OCI-M2 (cell line): ENCODE measurements around the gene CCM2.
A peak's percentile ranks its signal among the peaks of the same experiment; 100 is the strongest.
"Not testable (repeated sequence)": the region's sequence is repeated elsewhere in the genome, so short reads cannot be mapped to it uniquely, and the experiment has no call there.

ENCODE experiments used
- DNase-seq: peaks from one replicate; lab custom pipeline; 2025; ENCODE audit not compliant: unreplicated experiment; lab: John Stamatoyannopoulos, UW

Gene CCM2

DNA sequence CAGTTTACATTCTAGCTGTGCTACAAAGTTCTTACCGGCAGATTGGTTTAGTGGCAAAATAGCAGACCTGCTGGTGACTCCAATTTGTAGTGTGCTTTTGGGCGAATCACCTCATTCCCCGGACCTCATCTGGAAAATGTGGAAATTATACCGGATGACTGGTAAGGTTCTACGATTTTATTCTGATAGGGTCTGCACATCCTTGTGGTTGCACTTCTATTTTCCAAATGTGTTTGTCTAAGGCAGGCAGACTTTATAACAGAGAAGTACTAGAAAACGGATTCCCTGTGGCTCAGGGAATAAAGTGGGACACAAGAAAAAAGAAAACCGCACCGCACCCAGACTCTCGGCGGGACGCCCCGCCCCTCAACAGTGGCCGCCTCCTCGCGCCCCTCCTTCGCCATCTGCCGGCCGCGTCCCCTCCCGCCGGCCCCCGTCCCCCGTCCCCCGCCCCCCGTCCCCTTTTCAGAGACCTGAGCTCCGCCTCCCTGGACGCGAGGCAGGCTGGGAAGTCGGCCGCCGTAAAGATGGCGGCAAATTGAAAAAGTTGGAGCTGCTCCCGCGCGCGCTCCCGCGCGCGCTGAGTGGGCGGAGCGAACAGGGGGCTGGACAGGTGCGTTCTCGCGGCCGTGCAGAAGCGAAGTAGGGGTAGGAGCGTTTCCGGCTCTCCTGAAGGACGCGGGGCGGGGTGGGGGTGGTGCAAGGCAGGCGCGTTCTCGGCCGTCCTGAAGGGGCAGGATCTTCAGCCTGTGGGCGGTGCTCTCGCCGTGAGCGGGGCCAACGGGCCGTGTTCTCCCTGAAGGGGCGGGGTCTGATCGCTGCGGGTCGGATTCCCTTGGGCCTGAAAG, 532 bp upstream of the CCM2 start:
- peak; percentile 47 for DNase-seq

DNA sequence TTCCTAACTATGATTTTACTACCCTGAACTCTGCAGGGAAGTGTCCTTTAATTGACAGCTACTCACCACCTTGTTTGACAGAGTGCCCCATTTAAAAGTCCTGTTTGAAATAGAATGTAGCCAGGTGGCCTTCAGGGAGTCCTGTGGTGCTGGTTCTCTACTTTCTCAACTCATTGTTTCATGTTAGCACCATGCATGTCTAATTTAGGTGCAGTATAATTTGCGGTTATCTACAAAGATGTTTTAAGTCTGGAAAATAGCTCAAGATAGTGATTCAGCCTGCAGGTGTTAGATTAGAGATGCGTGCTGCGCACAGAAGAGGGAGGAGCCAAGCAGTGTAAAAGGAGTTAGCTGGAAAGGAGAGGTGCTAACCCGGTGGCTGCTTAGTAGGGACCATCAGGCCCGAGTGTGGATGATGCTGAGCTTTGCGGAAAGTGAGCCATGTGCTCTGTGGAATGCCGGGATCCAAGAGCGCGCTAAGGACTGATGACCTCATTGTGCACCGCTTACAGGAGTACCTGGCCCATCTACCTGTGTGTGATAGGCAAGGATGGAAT, 1.2 kb downstream of the CCM2 start:
- no peak for DNase-seq

DNA sequence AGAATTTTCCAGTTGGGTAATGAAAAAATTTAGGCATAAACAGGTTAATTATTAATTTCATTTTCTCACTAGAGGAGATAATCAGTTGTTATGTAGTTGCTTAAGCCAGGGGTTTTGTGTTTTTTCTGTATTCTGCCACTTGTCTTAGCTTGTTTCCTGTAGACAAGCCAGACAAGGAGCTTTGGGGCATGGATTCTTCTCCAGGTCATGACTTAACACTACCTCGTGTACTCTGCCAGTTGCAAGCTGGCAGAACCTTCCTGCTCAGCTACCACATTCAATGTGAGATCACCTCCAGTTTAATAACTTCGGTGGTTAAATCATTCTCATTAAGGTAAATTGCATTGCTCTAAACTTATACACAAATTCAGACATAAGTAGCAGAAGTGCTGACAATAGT, 1.8 kb downstream of the CCM2 start:
- DNase-seq: no peak

DNA sequence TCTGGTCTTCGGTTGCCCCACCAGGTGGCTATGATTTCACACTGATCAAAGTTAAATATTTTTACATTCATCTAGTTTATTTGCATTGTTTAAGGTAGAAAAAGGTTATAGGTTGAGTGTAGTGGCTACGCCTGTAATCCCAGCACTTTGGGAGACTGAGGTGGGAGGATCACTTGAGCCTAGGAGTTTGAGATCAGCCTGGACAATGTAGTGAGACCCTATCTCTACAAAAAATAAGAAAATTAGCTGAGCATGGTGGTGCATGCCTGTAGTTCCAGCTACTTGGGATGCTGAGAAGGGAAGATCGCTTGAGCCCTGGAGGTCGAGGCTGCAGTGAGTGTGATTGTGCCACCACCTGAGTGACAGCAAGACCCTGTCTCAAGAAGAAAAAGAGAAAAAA, 3.8 kb downstream of the CCM2 start:
- DNase-seq: no peak

DNA sequence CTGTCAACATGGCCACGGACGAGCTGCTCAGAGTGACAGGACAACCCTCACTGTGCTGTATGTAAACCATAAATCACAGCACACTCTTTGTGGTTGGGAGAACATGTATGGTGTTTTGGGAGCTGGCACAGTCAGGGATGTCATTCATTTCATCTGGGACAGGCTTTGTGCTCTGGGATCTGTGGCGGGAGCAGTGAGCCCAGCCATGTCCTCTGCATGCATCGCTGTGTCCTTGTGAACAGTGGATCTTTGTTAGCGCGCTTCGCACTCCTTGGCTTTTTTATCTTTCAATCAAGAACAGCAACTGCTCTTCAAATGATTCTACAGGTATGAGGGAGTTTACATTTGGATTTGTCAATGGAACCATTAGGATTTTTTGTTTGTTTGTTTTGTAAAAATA, 7.1 kb downstream of the CCM2 start:
- no peak for DNase-seq

DNA sequence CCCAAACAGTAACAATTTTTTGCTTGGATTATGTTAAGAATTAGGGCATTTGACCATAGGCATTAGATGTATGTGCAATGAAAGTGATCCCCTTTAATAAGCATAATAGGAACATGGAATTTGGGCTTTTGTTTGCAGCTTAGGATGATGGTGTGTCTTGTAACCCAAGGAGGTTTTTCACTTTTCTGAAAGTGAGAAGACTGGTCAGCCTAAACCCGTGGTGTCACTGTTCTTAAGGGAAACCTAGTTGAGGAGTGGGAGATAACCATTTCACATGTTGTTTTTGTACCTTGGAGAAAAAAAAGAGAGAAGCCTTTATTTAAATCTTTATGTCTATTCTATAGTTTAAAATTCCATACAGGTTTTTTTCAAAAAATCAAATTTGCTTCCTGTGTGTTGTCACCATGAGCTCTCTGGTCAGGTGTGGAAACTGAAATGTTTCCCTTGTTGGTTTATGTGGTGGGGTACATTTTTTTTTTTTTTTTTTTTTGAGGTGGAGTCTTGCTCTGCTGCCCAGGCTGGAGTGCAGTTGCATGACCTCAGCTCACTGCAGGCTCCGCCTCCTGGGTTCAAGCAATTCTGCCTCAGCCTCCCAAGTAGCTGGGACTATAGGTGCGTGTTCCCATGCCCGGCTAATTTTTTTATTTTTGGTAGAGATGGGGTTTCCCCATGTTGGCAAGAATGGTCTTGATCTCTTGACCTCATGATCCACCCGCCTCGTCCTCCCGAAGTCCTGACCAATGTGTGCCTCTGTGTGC, 7.7 kb downstream of the CCM2 start:
- no peak for DNase-seq

DNA sequence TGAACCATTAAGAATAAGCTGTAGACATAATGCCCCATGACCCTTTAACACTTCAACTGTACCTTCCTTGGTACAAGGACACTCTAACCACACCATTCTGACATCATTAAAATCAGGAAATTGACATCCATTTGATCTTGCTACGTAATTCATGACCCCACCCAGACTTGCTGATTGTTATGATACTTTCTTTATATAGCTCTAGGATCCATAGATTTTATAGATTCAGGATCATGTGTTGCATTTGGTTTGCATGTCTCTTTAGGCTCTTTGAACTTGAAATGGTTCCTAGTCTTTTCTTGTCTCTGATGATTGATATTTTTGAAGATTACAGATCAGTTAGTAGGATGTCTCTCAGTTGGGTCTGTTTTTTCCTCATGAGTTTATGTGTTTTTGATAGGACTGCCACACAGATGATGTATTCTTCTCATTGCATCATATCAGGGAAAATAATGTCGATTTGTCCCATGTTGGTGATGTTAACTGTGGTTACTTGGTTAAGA, 13.5 kb downstream of the CCM2 start:
- DNase-seq: no peak

DNA sequence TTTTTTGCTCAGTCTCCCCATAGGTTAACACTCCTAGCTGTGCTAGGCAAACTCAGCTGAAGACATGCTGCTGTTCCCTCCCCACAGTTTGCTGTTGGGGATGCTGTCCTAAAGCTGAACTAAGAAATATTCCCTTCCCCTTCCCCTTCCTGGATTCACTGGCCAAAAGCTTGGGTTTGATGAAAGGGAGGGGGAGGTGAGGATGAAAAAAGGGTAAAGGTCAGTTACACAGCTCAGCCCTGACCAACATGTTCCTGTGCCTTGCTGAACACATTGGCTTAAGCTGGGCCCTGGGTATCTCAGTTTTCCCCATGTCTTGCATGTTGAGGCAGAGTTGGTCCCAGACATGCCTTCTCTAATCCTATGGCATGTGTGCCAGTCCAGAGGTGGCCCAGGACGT, 15.3 kb downstream of the CCM2 start:
- no peak for DNase-seq

DNA sequence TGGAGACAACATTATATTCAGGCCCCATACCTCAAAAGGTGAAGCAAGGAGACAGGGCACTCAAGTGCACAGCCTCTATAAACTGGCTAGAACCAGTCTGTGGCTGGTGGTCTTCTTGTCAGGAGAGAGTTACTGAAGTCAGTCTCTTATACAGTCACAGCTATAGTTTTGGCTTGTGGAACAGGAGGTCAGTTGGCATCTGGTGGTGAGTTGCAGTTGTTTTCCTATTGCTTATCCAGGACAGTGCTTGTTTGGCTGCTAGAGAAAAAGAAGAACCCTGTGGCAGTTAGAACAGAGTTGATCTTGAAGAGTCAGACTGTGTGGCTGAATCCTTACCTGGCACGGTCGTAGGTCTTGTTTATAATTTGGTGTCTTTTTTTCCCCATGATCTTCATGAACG, 17.3 kb downstream of the CCM2 start:
- no peak for DNase-seq

DNA sequence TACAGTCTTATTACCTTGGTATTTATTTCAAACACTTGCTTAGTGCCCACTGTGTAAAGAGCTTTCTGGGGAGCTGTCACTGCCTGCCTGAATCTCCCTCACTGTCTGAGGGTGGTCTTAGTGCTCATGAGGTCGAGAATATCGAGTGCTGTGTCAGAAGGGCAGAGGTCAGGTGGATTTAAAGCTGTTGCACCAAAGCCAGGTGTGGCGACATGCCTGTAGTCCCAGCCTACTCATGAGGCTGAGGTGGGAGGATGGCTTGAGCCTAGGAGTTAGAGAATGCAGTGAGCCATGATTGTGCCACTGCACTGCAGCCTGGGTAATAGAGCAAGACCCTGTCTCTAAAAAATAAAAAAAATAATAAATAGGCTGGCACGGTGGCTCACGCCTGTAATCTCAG, 20.9 kb downstream of the CCM2 start:
- DNase-seq: no peak

DNA sequence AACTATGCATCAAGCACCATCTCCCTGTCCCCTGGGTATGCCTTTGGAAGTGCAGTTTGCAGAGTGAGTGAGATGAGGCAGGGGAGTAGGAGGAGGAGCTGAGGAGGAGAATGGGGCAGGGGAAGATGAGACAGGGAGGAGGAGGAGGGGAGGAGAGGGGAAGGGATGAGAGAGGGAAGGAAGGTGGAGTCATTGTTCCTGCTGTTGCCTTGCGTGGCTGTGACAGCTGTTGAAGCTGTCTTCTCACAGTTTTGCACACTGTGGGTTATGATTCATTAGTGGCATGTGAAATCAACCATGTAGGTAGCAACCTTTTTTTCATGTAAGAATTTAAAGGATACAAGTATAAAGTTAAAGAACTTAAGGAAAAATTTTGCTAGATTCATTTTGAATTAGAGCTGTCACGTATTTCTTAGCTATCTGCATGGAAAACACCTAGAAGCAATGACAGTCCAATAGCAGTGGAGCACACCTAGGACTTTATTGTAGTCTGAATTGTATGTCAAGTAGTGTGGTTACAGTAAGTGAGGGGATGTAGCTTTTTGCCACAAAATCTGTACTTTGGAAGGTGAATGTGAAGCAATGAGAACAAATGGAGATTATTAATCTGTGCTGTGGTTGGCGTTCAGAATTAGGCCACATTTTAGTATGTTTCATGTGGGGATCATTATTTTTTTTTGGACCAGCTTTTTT, 21.7 kb downstream of the CCM2 start:
- DNase-seq: no peak

DNA sequence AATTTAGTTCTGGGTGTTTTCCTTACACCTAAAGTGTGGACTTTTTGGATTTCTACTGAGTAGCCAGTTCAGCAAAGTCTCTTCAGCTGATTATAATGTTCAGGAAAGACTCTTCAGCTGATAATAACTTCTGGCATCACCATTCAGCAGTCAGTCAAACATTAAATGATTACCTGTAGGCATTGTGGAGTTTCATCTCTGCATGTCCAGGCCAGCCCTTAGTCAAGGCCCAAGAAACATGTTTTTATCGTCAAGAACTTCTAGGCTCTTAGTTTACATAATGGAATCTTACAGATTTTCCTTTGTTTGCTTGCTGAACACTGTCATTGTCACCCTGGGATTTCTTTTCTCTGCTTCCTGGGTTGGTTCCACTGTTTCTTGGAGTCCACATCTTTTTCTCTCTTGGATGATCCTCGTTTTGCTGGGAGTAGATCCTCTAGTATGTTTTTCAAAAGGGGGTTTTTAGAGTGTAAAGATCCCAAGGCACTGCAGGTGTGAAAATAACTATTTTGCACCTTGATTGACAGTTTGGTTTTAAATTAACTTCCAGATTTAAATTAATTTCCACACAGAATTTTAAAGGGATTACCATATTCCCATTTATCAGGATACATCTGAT, 24.2 kb downstream of the CCM2 start:
- no peak for DNase-seq

DNA sequence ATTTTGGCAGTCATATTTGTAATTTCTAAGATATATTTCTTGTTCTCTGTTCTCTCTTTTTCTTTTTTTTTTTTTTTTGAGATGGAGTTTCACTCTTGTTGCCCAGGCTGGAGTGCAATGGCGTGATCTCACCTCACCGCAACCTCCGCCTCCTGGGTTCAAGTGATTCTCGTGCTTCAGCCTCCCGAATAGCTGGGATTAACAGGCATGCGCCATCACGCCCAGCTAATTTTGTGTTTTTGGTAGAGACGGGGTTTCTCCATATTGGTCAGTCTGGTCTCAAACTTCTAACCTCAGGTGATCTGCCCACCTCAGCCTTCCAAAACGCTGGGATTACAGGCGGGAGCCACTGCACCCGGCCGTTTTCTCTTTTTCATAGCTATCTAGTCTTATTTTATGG, 25.5 kb downstream of the CCM2 start:
- not testable (repeated sequence) for DNase-seq

DNA sequence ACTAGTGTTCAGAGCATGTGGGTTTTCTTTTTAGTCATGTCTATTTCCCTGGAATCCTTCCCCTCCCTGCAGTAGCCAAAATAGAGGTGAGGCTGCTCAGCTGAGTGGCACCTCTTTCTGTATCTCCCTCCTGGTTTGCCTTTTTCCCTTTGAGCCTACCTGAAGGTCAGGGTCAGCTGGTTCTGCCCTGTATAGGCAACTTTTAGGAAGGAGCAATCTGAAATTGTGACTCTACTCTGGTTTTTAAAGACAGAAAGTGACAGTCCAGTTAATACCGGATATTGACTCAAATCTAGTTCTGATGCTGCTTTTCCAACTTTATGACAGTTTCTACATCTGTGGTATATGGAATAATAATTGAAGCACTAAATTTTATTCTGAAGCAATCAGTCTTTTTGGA, 26.0 kb downstream of the CCM2 start:
- no peak for DNase-seq

DNA sequence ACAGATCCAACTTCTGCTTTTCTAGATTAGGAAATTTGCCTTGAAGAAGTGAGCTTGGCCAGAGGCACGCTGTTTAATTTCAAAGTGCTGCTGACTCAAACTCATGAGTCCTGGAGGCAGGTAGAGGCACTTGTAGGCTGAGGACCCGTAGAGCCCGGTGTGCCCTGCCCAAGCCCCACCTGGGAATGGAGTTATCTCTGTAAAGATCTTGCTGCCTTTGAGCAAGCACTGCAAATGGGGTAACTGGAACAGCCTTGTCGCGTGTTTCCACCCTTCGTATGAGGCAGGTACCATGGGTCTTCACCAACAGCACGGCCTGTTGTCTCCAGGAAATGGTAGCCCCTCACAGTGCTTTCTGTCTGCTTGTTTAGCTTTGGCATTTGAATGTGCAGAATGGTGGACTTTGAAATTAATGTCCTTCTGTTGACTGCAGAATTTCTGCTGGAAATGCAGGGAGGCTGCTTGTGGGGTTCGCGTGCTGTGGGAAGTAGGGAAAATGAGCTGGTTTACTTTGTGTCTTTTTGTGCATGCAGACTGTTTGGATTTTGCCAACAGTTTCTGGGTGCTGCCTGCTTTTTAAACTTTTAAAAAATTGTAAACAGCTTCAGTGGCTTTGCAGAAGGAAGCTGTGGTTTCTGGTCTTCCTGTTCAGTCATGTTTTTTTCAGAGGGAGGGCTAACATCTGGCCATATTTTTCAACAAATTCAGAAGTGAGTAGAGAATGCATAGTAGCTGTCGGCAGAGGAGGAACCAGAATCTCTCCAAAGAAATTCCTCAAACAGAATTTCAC, 27.2 kb downstream of the CCM2 start:
- no peak for DNase-seq

DNA sequence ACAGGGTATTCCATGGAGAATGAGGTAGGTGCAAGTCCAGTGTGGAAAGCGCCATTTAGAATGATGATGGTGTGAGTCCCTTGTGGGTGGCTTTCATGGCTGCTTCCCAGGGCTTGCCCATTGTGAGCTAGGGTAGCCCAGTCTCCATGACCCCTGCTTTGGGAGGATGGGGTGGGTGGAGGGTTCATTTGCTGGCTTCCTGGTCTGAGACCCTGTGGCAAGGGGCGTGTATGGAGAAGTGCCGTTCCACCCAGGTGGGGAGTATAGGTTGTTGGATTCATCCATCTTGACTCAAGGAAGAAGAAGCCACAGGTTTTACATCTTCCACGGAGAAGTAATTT, 27.7 kb downstream of the CCM2 start:
- no peak for DNase-seq

DNA sequence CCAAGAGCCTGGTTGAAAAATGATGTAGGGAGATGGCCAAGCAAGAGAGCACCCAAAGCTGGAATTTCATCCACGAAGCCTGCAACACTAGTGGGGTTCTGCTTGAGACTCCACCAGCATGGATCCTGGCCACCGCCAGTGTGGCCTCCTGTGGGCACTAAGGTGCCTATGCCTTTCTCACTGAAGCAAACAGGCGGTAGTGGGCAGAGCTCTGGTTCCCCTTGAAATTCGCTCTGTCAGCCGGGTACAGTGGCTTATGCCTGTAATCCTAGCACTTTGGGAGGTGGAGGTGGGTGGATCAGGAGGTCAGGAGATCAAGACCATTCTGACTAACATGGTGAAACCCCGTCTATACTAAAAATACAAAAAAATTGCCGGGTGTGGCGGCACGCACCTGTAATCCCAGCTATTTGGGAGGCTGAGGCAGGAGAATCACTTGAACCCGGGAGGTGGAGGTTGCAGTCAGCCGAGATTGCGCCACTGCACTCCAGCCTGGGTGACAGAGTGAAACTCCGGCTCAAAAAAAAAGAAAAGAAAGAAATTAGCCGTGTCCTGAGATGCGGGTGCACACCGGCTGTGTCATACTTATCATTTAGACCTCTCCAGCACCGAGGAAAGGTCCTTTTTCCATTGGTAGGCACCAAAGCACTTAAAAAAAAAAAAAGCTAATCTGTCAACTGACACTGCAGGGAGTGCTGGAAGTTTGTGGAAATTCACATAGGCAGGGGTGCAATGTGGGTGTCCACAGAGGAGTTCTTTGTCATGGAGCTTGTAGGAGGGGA, 28.3 kb downstream of the CCM2 start:
- no peak for DNase-seq

DNA sequence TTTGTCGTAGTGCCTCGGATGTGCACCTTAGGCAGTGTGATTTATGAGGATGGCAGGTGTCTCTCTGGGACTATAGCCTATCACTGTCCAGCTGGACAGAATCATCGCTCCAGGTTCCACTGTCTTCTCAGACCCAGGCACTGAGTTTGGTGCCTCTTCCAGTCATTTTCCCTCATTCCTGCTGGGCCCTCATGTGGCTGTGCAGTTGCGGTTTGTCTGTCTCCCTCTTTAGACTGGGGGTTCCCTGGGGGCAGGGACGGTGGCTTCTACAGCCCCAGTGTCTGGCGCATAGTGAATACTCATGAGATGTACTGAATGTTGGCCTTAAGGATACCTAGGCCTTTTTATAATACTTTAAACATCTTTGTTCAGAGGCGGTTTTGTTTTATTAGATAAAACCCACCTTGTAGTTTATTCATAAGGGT, 28.9 kb downstream of the CCM2 start:
- no peak for DNase-seq

DNA sequence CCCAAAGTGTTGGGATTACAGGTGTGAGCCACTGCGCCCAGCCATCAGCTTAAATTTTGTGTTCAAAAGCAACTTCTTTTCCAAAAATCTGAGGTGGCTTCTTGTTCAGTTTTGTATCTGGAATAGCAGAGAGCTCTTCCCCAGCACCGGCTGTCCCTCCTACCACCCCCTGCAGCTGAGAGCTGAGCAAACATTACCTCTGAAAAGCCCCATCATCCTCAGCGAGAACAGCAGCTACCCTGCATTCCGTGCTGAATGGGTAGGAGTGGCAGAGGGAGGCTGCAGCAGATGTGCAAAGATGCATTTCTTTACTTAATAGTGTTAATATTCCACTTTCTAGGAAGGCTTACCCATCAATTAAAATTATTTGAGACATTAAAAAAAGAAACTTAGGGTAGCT, 31.8 kb downstream of the CCM2 start:
- no peak for DNase-seq

DNA sequence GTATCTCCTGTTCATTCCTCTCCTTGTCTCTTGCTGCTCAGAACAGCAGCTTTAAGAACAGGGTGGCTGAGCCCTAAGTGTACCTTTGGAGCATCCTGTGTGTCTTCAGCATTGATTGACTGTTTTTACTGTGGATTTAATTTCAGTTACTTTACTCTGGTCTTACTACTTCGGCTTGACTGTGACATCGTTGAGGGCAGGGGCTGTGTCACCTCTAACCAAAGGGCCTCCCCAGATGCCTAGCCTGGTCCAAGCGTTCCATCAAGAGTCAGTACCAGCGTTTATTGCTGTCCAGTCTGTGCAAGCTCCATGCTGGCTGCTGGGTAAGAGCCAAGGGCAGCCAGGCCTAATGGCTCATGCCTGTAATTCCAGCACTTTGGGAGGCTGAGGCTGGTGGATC, 32.4 kb downstream of the CCM2 start:
- DNase-seq: no peak
